BLaER1 treated with 17β-estradiol and CSF1 and Interleukin-3, amounts not matched to agents 10 nM and 100 nM (cell line): ENCODE results near the gene FAM124A.
A peak's percentile ranks its signal among the peaks of the same experiment; 100 is the strongest.
"Not testable (repeated sequence)": the region's sequence is repeated elsewhere in the genome, so short reads cannot be mapped to it uniquely, and the experiment has no call there.

Source experiments
- H3K27ac ChIP-seq, 11 experiments: shearing (Covaris generic); formaldehyde crosslinking; 2 replicates each; pipeline ENCODE4 v1.8.1; 2022
- H3K27me3 ChIP-seq, 11 experiments: shearing (Covaris generic); formaldehyde crosslinking; 2 replicates each; pipeline ENCODE4 v1.8.1; 2022
- H3K36me3 ChIP-seq, 11 experiments: shearing (Covaris generic); formaldehyde crosslinking; 2 replicates each; pipeline ENCODE4 v1.8.1; 2022
- H3K4me1 ChIP-seq, 10 experiments: shearing (Covaris generic); formaldehyde crosslinking; 2 replicates each; pipeline ENCODE4 v1.8.1; 2022
- H3K4me2 ChIP-seq, 11 experiments: shearing (Covaris generic); formaldehyde crosslinking; 2 replicates each; pipeline ENCODE4 v1.8.1; 2022
- H3K4me3 ChIP-seq, 10 experiments: shearing (Covaris generic); formaldehyde crosslinking; 2 replicates each; pipeline ENCODE4 v1.8.1; 2022
- H3K9ac ChIP-seq, 11 experiments: shearing (Covaris generic); formaldehyde crosslinking; 2 replicates each; pipeline ENCODE4 v1.8.1; 2022
- H3K9me3 ChIP-seq, 11 experiments: shearing (Covaris generic); formaldehyde crosslinking; replicated peaks in 1 of 11; 2 replicates each; pipeline ENCODE4 v1.8.1; 2022
- H4K20me1 ChIP-seq, 11 experiments: shearing (Covaris generic); formaldehyde crosslinking; 2 replicates each; pipeline ENCODE4 v1.8.1; 2022
- Cebpa-rat ChIP-seq, 11 experiments: shearing (Covaris generic); IDR thresholded peaks; 2 replicates each; pipeline ENCODE4 v1.8.1; 2022

Gene FAM124A

GRCh38 chr13:51283371-51283770, 61.2 kb downstream of the FAM124A start:
- Histone ChIP-seq H3K27ac (no peak overlapping the region), H4K20me1 (no peaks in the 10 kb centered on the region), H3K36me3 (no peaks in the 10 kb centered on the region), H3K9ac (no peak overlapping the region), H3K9me3 (no peaks in the 10 kb centered on the region), H3K27me3 (no peaks in the 10 kb centered on the region), H3K4me1 (no peaks in the 10 kb centered on the region), H3K4me3 (no peak overlapping the region), H3K4me2 (no peak overlapping the region)
- TF ChIP-seq Cebpa-rat (IDR thresholded peaks at IDR 0.05), result no peak

GRCh38 chr13:51284339-51284738, 62.1 kb downstream of the FAM124A start:
- Histone ChIP-seq H3K36me3 (no peaks in the 10 kb centered on the region), H3K4me3 (no peak overlapping the region), H3K9me3 (no peaks in the 10 kb centered on the region), H3K4me2 (no peak overlapping the region), H3K9ac (no peak overlapping the region), H3K27ac (no peak overlapping the region), H4K20me1 (no peaks in the 10 kb centered on the region), H3K4me1 (no peaks in the 10 kb centered on the region), H3K27me3 (no peaks in the 10 kb centered on the region)
- no peak for TF ChIP-seq Cebpa-rat (IDR thresholded peaks at IDR 0.05)

- H3K4me3 ChIP-seq, result no peak overlapping the region
- H3K27me3 ChIP-seq, result no peaks in the 10 kb centered on the region
- no peak overlapping the region for H3K27ac ChIP-seq
- no peaks in the 10 kb centered on the region for H4K20me1 ChIP-seq
- H3K9me3 ChIP-seq, result no peaks in the 10 kb centered on the region
- H3K4me1 ChIP-seq, result no peaks in the 10 kb centered on the region
- H3K36me3 ChIP-seq, result no peaks in the 10 kb centered on the region
- no peak overlapping the region for H3K9ac ChIP-seq
- TF ChIP-seq Cebpa-rat (IDR thresholded peaks at IDR 0.05), result no peak
- H3K4me2 ChIP-seq, result peak overlapping the region in 1 of 11 experiments; percentile 52; a peak in 1 of 22 replicates
Measured at GRCh38 chr13:51286135-51287002, 64.2 kb downstream of the FAM124A start.

- no peak for TF ChIP-seq Cebpa-rat (IDR thresholded peaks at IDR 0.05)
- Histone ChIP-seq H3K9me3 (no peaks in the 10 kb centered on the region), H3K4me2 (no peak overlapping the region), H3K4me1 (no peaks in the 10 kb centered on the region), H4K20me1 (no peaks in the 10 kb centered on the region), H3K4me3 (no peak overlapping the region), H3K36me3 (no peaks in the 10 kb centered on the region), H3K27ac (no peak overlapping the region), H3K9ac (no peak overlapping the region), H3K27me3 (no peaks in the 10 kb centered on the region)
Measured at GRCh38 chr13:51287758-51288157, 65.6 kb downstream of the FAM124A start.

- H4K20me1 ChIP-seq, H3K4me3 ChIP-seq, H3K4me2 ChIP-seq, H3K36me3 ChIP-seq, H3K9me3 ChIP-seq, H3K27me3 ChIP-seq, H3K4me1 ChIP-seq, H3K27ac ChIP-seq, H3K9ac ChIP-seq: not testable (repeated sequence)
Measured at GRCh38 chr13:51288254-51288653, 66.1 kb downstream of the FAM124A start.

GRCh38 chr13:51291341-51291740, 69.1 kb downstream of the FAM124A start:
- TF ChIP-seq Cebpa-rat (IDR thresholded peaks at IDR 0.05), result no peak
- Histone ChIP-seq H3K4me3 (no peak overlapping the region), H3K4me2 (no peak overlapping the region), H3K4me1 (no peaks in the 10 kb centered on the region), H3K36me3 (no peaks in the 10 kb centered on the region), H3K27me3 (no peaks in the 10 kb centered on the region), H3K9me3 (no peaks in the 10 kb centered on the region), H3K9ac (no peak overlapping the region), H4K20me1 (no peaks in the 10 kb centered on the region), H3K27ac (no peak overlapping the region)

GRCh38 chr13:51292000-51292565, 69.9 kb downstream of the FAM124A start:
- Histone ChIP-seq H3K27ac (no peak overlapping the region), H4K20me1 (no peaks in the 10 kb centered on the region), H3K4me2 (no peak overlapping the region), H3K36me3 (no peaks in the 10 kb centered on the region), H3K27me3 (no peaks in the 10 kb centered on the region), H3K4me1 (no peaks in the 10 kb centered on the region), H3K4me3 (no peak overlapping the region), H3K9ac (no peak overlapping the region), H3K9me3 (no peaks in the 10 kb centered on the region)
- TF ChIP-seq Cebpa-rat (IDR thresholded peaks at IDR 0.05), result no peak

- Histone ChIP-seq H3K9me3 (no peaks in the 10 kb centered on the region), H3K27ac (no peak overlapping the region), H3K4me2 (no peak overlapping the region), H3K4me1 (0 out of 20 replicates have a peak, but pooled peaks cover 0 to 4% (median 0%) of the 10 kb centered on the region in 10 experiments), H3K27me3 (no peaks in the 10 kb centered on the region), H3K9ac (no peak overlapping the region), H3K4me3 (no peak overlapping the region), H3K36me3 (no peaks in the 10 kb centered on the region), H4K20me1 (no peaks in the 10 kb centered on the region)
- TF ChIP-seq Cebpa-rat (IDR thresholded peaks at IDR 0.05), result no peak
Measured at GRCh38 chr13:51297556-51297955, 75.4 kb downstream of the FAM124A start.

- no peak overlapping the region for H3K4me3 ChIP-seq
- H3K4me1 ChIP-seq, result 0 out of 20 replicates have a peak, but pooled peaks cover 0 to 4% (median 0%) of the 10 kb centered on the region in 10 experiments
- no peak overlapping the region for H3K4me2 ChIP-seq
- H3K27me3 ChIP-seq, result no peaks in the 10 kb centered on the region
- TF ChIP-seq Cebpa-rat (IDR thresholded peaks at IDR 0.05), result no peak
- no peaks in the 10 kb centered on the region for H4K20me1 ChIP-seq
- no peak overlapping the region for H3K9ac ChIP-seq
- no peaks in the 10 kb centered on the region for H3K9me3 ChIP-seq
- H3K36me3 ChIP-seq, result no peaks in the 10 kb centered on the region
- H3K27ac ChIP-seq, result no peak overlapping the region
Measured at GRCh38 chr13:51298812-51299211, 76.6 kb downstream of the FAM124A start.

- Histone ChIP-seq H3K27ac (no peak overlapping the region), H3K4me2 (no peak overlapping the region), H4K20me1 (no peaks in the 10 kb centered on the region), H3K4me3 (no peak overlapping the region), H3K9me3 (no peaks in the 10 kb centered on the region), H3K36me3 (no peaks in the 10 kb centered on the region), H3K27me3 (no peaks in the 10 kb centered on the region), H3K4me1 (0 out of 20 replicates have a peak, but pooled peaks cover 0 to 4% (median 0%) of the 10 kb centered on the region in 10 experiments), H3K9ac (no peak overlapping the region)
- no peak for TF ChIP-seq Cebpa-rat (IDR thresholded peaks at IDR 0.05)
Measured at GRCh38 chr13:51303063-51303552, 80.9 kb downstream of the FAM124A start.
